ENCODE measurements around the gene MAGEA4. TPM values are rescaled to one million over a fixed set of nuclear protein-coding genes. Genes with fewer than 3 reads are reported as not detected.

The MAGEA4 gene
- total RNA-seq, 4 donors from 2014 or later, result not detected

DNA sequence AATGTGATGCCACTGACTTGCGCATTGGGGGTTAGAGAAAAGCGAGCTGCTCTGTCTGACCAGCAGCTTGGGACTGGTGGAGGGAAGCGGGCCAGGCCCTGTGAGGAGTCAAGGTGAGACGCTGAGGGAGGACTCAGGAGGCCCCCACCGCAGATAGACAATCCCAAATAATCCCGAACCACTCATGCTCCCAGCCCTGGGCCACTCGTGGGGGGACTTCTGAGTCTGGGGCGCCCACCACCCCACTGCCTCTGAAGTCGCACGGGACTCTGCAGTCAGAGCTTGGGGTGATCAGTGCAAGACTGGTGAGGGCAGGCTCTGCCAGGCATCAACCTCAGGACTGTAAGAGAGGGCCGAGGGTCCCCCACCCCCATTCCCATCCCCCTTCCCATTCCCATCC lies 6.9 kb downstream of the MAGEA4 start:
- 94% methylated on average over 10 of the region's 11 CpGs for WGBS
- DNase-seq (ENCODE audit: low spot score in 2 of 2), result no peak
- Histone ChIP-seq H3K4me3 (no peak overlapping the region), H3K4me1 (no peaks in the 10 kb centered on the region), H3K36me3 (no peaks in the 10 kb centered on the region), H3K27me3 (no peaks in the 10 kb centered on the region), H3K9me3 (no peaks in the 10 kb centered on the region), H3K27ac (no peak overlapping the region)
- TF ChIP-seq, protein P1, sequence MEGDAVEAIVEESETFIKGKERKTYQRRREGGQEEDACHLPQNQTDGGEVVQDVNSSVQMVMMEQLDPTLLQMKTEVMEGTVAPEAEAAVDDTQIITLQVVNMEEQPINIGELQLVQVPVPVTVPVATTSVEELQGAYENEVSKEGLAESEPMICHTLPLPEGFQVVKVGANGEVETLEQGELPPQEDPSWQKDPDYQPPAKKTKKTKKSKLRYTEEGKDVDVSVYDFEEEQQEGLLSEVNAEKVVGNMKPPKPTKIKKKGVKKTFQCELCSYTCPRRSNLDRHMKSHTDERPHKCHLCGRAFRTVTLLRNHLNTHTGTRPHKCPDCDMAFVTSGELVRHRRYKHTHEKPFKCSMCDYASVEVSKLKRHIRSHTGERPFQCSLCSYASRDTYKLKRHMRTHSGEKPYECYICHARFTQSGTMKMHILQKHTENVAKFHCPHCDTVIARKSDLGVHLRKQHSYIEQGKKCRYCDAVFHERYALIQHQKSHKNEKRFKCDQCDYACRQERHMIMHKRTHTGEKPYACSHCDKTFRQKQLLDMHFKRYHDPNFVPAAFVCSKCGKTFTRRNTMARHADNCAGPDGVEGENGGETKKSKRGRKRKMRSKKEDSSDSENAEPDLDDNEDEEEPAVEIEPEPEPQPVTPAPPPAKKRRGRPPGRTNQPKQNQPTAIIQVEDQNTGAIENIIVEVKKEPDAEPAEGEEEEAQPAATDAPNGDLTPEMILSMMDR (IDR thresholded peaks at IDR 0.05), result no peak
- TF ChIP-seq POLR2A (IDR thresholded peaks at IDR 0.05) (no peak), POLR2AphosphoS5 (IDR thresholded peaks at IDR 0.05) (no peak), EP300 (IDR thresholded peaks at IDR 0.05) (no peak)

DNA sequence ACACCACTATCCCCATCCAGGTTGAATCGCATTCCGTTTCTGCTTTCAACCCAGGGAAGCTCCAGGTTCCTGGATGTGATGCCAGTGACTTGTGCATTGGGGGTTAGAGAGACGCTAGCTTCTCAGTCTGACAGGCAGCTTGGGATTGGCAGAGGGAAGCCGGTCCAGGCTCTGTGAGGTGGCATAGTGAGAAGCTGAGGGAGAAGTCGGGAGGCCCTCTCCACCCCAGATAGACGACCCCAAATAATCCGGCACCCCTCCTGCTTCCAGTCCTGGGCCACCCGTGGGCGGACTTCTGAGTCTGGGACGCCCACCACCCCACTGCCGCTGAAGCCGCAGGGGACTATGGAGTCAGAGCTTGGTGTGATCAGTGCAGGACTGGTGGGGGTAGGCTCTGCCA lies 7.4 kb downstream of the MAGEA4 start:
- no peaks in the 10 kb centered on the region for H3K36me3 ChIP-seq
- TF ChIP-seq EP300 (IDR thresholded peaks at IDR 0.05) (no peak), POLR2A (IDR thresholded peaks at IDR 0.05) (no peak), POLR2AphosphoS5 (IDR thresholded peaks at IDR 0.05) (no peak)
- TF ChIP-seq, protein P1 (IDR thresholded peaks at IDR 0.05), result no peak
- H3K27me3 ChIP-seq, result no peaks in the 10 kb centered on the region
- no peak overlapping the region for H3K4me3 ChIP-seq
- no peak for DNase-seq (ENCODE audit: low spot score in 2 of 2)
- no peak overlapping the region for H3K27ac ChIP-seq
- H3K4me1 ChIP-seq, result no peaks in the 10 kb centered on the region
- 95% methylated on average over 12 of the region's 12 CpGs for WGBS
- no peaks in the 10 kb centered on the region for H3K9me3 ChIP-seq

DNA sequence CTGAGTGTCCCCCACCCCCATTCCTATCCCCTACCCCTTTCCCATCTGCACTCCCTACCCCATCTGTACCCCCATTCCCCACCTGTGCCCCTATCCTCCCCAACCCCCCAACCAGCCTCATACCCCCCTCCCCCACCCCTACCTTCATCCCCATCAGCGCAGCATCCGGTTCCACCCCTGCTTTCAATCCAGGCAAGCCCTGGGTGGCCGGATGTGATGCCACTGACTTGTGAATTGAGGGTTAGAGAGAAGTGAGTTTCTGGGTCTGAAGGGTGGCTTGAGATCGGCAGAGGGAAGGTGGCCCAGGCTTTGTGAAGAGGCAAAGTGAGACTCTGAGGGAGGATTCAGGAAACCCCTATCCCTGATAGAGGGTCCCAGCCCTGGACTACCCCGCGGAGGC lies 7.8 kb downstream of the MAGEA4 start:
- DNase-seq (ENCODE audit: low spot score in 2 of 2), result no peak
- 70% methylated on average over 6 of the region's 6 CpGs for WGBS
- H3K4me3 ChIP-seq, result no peak overlapping the region
- no peak for TF ChIP-seq POLR2AphosphoS5 (IDR thresholded peaks at IDR 0.05)
- no peak for TF ChIP-seq EP300 (IDR thresholded peaks at IDR 0.05)
- no peak for TF ChIP-seq POLR2A (IDR thresholded peaks at IDR 0.05)
- TF ChIP-seq, protein P1 (IDR thresholded peaks at IDR 0.05), result no peak
- no peaks in the 10 kb centered on the region for H3K27me3 ChIP-seq
- no peaks in the 10 kb centered on the region for H3K9me3 ChIP-seq
- no peaks in the 10 kb centered on the region for H3K4me1 ChIP-seq
- no peak overlapping the region for H3K27ac ChIP-seq
- H3K36me3 ChIP-seq, result no peaks in the 10 kb centered on the region

DNA sequence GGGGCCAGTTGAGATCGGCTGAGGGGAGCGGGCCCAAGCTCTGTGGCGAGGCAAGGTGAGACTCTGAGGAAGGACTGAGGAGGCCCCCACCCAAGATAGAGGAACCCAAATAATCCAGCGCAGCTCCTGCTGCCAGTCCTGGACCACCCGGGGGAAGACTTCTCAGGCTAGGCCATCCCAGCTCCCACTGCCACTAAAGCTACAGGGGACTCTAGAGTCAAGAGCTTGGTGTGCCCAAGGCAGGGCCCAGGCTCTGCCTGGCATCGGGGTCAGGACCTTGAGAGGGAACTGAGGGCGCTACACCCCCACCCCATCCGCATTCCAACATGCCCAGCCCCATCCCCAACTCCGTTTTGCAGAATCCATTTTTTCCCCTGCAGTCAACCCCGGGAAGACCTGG lies 8.6 kb downstream of the MAGEA4 start:
- WGBS, result 80% methylated on average over 10 of the region's 10 CpGs
- Histone ChIP-seq H3K36me3 (no peaks in the 10 kb centered on the region), H3K27me3 (no peaks in the 10 kb centered on the region), H3K4me3 (no peak overlapping the region), H3K9me3 (no peaks in the 10 kb centered on the region), H3K4me1 (no peaks in the 10 kb centered on the region), H3K27ac (no peak overlapping the region)
- TF ChIP-seq, protein P1 (IDR thresholded peaks at IDR 0.05), result no peak
- no peak for TF ChIP-seq POLR2AphosphoS5 (IDR thresholded peaks at IDR 0.05)
- TF ChIP-seq EP300 (IDR thresholded peaks at IDR 0.05), result no peak
- TF ChIP-seq POLR2A (IDR thresholded peaks at IDR 0.05), result no peak
- no peak for DNase-seq (ENCODE audit: low spot score in 2 of 2)

DNA sequence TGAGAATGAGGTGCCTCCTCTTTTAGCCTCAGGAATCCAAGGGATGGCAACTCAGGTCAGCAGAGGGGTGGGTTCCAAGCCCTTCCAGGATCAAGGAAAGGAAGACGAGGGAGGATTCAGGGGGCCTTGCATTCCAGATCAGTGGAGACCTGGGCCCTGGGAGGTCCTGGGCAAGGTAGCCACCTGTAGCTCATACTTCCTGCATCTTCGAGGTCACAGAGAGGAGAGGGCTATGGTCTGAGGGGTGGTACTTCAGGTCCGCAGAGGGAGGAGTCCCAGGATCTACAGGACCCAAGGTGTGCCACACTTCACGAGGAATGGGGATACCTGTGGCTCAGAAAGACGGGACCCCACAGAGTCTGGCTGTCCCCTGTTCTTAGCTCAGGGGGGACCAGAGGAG lies 9.2 kb downstream of the MAGEA4 start:
- H3K9me3 ChIP-seq, result no peaks in the 10 kb centered on the region
- WGBS, result 84% methylated on average over 3 of the region's 5 CpGs
- no peaks in the 10 kb centered on the region for H3K27me3 ChIP-seq
- no peaks in the 10 kb centered on the region for H3K36me3 ChIP-seq
- no peak overlapping the region for H3K4me3 ChIP-seq
- TF ChIP-seq, protein P1 (IDR thresholded peaks at IDR 0.05), result no peak
- DNase-seq (ENCODE audit: low spot score in 2 of 2), result no peak
- H3K27ac ChIP-seq, result no peak overlapping the region
- H3K4me1 ChIP-seq, result no peaks in the 10 kb centered on the region

Measured in suprapubic skin (tissue), 4 donors.